Measurements from ENCODE around the gene NFYA.

NFYA gene

DNA sequence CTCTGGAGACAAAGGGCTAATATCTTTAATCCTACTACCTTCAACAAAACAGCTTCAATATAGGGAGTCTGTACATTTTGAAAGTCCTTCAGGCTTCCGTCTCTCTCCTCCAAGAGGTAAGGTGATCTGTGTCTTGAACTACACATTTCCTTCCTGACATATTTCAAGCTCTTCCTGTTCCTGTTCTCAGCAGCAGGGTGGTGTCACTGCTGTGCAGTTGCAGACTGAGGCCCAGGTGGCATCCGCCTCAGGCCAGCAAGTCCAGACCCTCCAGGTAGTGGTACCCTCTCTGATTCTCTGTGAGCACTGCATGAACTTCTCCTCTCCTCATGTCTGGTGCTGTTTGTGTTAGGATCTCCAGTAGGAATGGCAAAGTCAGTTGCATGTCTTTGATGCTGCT is 7.8 kb downstream of the NFYA start:
- Histone ChIP-seq H3K4me1 (ENCODE audit: control insufficient read depth in 1 of 2, insufficient read depth in 2 of 2, low read length in 2 of 2) (peaks cover 6 to 28% of the 10 kb centered on the region in 2 donors), H3K36me3 (ENCODE audit: control insufficient read depth in 1 of 2, insufficient read depth in 2 of 2, low read length in 2 of 2) (peaks cover 20 to 36% of the 10 kb centered on the region in 2 donors), H3K4me3 (ENCODE audit: low read depth in 1 of 2, low read length in 2 of 2) (no peak overlapping the region), H3K27ac (ENCODE audit: low read depth, low read length) (no peak overlapping the region), H3K27me3 (ENCODE audit: control insufficient read depth in 1 of 2, insufficient read depth in 2 of 2, low read length in 2 of 2) (no peaks in the 10 kb centered on the region), H3K9ac (ENCODE audit: low read depth in 1 of 2, low read length in 2 of 2) (no peak overlapping the region), H3K9me3 (ENCODE audit: control insufficient read depth in 1 of 2, low read length in 2 of 2) (no peaks in the 10 kb centered on the region)

DNA sequence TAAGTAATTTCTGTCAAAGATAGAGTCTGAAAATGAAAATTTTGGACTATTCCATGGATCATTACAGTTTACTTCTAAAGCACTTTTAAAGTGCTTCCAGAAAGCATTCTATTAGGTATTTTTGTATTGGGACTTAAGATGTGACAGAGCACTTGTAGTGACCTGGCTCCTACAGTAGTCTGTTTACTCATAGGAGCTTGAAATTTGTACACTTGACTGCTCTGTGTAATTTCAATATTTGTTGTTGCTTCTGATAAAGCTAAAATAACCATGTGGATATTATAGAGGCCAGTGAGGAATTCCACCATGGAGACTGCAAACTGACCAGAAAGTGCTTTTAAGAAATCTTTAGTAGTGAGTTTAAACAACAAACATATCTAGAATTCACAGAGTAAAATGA is 10.3 kb downstream of the NFYA start:
- no peaks in the 10 kb centered on the region for H3K27me3 ChIP-seq (ENCODE audit: control insufficient read depth in 1 of 2, insufficient read depth in 2 of 2, low read length in 2 of 2)
- H3K9ac ChIP-seq (ENCODE audit: low read depth in 1 of 2, low read length in 2 of 2) = no peak overlapping the region
- H3K4me1 ChIP-seq (ENCODE audit: control insufficient read depth in 1 of 2, insufficient read depth in 2 of 2, low read length in 2 of 2) = peaks cover 0 to 8% of the 10 kb centered on the region in 2 donors
- H3K4me3 ChIP-seq (ENCODE audit: low read depth in 1 of 2, low read length in 2 of 2) = no peak overlapping the region
- H3K9me3 ChIP-seq (ENCODE audit: control insufficient read depth in 1 of 2, low read length in 2 of 2) = no peaks in the 10 kb centered on the region
- H3K27ac ChIP-seq (ENCODE audit: low read depth, low read length) = no peak overlapping the region
- H3K36me3 ChIP-seq (ENCODE audit: control insufficient read depth in 1 of 2, insufficient read depth in 2 of 2, low read length in 2 of 2) = peaks cover 30 to 50% of the 10 kb centered on the region in 2 donors

DNA sequence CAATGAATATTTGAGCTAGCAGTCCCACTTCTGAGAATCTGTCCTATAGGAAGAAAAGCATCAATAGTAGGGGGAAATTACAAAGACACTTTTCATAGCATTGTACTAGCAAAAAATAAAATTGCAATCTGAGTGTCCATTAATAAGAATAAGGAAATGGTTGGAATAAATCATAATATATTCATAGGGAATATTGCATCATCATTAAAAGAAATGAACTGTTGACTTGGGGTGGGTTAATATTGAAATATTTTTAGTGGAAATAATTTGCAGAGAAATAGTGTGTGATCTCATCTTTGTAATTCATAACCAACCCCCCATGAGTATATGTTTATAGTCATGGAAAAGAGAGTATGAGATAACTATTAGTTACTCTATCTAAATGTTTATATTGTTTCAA is 12.4 kb downstream of the NFYA start:
- H3K36me3 ChIP-seq (ENCODE audit: control insufficient read depth in 1 of 2, insufficient read depth in 2 of 2, low read length in 2 of 2) = peaks cover 32 to 64% of the 10 kb centered on the region in 2 donors
- H3K4me1 ChIP-seq (ENCODE audit: control insufficient read depth in 1 of 2, insufficient read depth in 2 of 2, low read length in 2 of 2) = no peaks in the 10 kb centered on the region
- H3K27me3 ChIP-seq (ENCODE audit: control insufficient read depth in 1 of 2, insufficient read depth in 2 of 2, low read length in 2 of 2) = no peaks in the 10 kb centered on the region
- H3K4me3 ChIP-seq (ENCODE audit: low read depth in 1 of 2, low read length in 2 of 2) = no peak overlapping the region
- H3K9me3 ChIP-seq (ENCODE audit: control insufficient read depth in 1 of 2, low read length in 2 of 2) = no peaks in the 10 kb centered on the region
- H3K9ac ChIP-seq (ENCODE audit: low read depth in 1 of 2, low read length in 2 of 2) = no peak overlapping the region
- H3K27ac ChIP-seq (ENCODE audit: low read depth, low read length) = no peak overlapping the region

DNA sequence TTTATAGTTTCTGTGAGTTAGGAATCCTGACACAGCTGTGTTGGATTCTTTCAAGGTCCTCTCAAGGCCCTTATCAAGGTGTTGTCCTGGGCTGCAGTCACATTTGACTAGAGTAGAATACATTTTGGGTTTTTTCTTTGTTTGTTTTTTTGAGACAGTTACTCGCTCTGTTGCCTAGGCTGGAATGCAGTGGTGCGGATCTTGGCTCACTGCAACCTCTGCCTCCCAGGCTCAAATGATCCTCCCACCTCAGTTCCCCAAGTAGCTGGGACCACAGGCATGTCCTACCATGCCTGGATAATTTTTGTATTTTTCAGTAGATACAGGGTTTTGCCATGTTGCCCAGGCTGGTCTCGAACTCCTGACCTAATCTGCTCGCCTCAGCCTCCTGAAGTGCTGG is 15.7 kb downstream of the NFYA start:
- peaks cover 52 to 75% of the 10 kb centered on the region in 2 donors for H3K36me3 ChIP-seq (ENCODE audit: control insufficient read depth in 1 of 2, insufficient read depth in 2 of 2, low read length in 2 of 2)
- H3K27ac ChIP-seq (ENCODE audit: low read depth, low read length) = no peak overlapping the region
- no peaks in the 10 kb centered on the region for H3K9me3 ChIP-seq (ENCODE audit: control insufficient read depth in 1 of 2, low read length in 2 of 2)
- no peaks in the 10 kb centered on the region for H3K4me1 ChIP-seq (ENCODE audit: control insufficient read depth in 1 of 2, insufficient read depth in 2 of 2, low read length in 2 of 2)
- H3K27me3 ChIP-seq (ENCODE audit: control insufficient read depth in 1 of 2, insufficient read depth in 2 of 2, low read length in 2 of 2) = no peaks in the 10 kb centered on the region
- H3K4me3 ChIP-seq (ENCODE audit: low read depth in 1 of 2, low read length in 2 of 2) = no peak overlapping the region
- no peak overlapping the region for H3K9ac ChIP-seq (ENCODE audit: low read depth in 1 of 2, low read length in 2 of 2)

DNA sequence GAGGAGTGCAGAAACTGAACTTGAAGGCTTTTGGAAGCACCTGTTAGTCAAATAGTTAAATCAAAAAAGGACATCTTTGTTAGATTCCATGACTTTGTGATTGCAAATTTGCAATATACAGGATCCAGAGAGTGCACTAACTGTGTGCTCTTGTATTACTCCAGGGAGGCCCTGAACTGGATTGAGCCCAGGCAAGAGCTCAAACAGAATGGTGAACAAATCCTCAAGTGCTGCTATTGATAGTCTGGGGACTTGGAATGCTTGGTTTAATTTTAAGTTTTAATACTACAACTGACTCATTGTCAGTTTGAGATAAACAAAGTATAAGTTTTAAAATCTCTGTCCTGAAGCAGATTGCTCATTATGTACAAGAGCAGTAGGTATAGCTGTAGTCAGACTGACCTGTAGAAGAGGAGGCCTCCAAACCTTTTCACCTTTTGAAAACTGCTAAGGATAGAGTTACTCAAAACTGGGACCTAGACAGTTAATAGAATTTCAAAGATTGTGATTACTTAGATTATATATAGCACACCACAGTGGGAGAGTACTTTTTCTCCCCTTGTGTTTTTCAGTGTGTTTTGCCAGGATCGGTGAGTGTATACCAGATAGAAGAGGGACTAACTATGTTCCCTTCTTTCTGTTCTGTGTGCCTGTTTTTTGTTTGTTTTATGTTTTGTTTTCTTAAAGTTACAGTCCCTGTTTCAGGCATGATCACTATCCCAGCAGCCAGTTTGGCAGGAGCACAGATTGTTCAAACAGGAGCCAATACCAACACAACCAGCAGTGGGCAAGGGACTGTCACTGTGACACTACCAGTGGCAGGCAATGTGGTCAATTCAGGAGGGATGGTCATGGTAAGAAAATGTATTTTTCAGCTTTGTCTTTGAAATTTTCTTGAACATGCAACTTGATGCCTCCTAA is 18.3 kb downstream of the NFYA start:
- H3K9me3 ChIP-seq (ENCODE audit: control insufficient read depth in 1 of 2, low read length in 2 of 2) = no peaks in the 10 kb centered on the region
- no peak overlapping the region for H3K9ac ChIP-seq (ENCODE audit: low read depth in 1 of 2, low read length in 2 of 2)
- H3K27me3 ChIP-seq (ENCODE audit: control insufficient read depth in 1 of 2, insufficient read depth in 2 of 2, low read length in 2 of 2) = no peaks in the 10 kb centered on the region
- H3K4me3 ChIP-seq (ENCODE audit: low read depth in 1 of 2, low read length in 2 of 2) = no peak overlapping the region
- H3K4me1 ChIP-seq (ENCODE audit: control insufficient read depth in 1 of 2, insufficient read depth in 2 of 2, low read length in 2 of 2) = no peaks in the 10 kb centered on the region
- H3K36me3 ChIP-seq (ENCODE audit: control insufficient read depth in 1 of 2, insufficient read depth in 2 of 2, low read length in 2 of 2) = peaks cover 64 to 83% of the 10 kb centered on the region in 2 donors
- no peak overlapping the region for H3K27ac ChIP-seq (ENCODE audit: low read depth, low read length)

DNA sequence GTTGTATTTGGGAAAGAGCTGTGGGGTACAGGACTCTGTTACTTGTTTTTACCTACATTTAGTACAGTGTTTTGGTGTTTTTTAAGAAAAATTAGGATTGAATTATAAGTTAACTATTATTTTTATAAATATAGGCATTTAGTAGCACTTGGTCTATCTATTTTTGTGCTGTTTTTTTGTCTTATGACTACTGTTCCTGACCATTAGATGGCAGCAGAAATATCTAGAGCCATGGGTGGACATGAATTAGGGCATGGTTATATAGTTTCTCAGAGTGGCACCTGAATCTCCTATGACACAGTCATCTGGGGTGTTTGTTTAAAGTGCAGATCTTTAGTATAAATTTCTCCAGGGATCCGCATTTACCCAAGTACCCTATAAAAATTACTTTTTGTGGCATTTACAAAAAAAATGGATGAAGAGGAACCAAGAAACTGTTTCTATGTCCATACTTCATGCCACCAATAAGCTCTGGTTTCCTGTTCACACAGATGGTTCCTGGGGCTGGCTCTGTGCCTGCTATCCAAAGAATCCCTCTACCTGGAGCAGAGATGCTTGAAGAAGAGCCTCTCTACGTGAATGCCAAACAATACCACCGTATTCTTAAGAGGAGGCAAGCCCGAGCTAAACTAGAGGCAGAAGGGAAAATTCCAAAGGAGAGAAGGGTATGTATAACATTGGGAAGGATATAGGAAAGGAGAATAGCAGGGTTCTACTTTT is 19.8 kb downstream of the NFYA start:
- Histone ChIP-seq H3K4me3 (ENCODE audit: low read depth in 1 of 2, low read length in 2 of 2) (no peak overlapping the region), H3K9me3 (ENCODE audit: control insufficient read depth in 1 of 2, low read length in 2 of 2) (no peaks in the 10 kb centered on the region), H3K27ac (ENCODE audit: low read depth, low read length) (no peak overlapping the region), H3K9ac (ENCODE audit: low read depth in 1 of 2, low read length in 2 of 2) (no peak overlapping the region), H3K4me1 (ENCODE audit: control insufficient read depth in 1 of 2, insufficient read depth in 2 of 2, low read length in 2 of 2) (no peaks in the 10 kb centered on the region), H3K36me3 (ENCODE audit: control insufficient read depth in 1 of 2, insufficient read depth in 2 of 2, low read length in 2 of 2) (peaks cover 73 to 91% of the 10 kb centered on the region in 2 donors), H3K27me3 (ENCODE audit: control insufficient read depth in 1 of 2, insufficient read depth in 2 of 2, low read length in 2 of 2) (no peaks in the 10 kb centered on the region)

DNA sequence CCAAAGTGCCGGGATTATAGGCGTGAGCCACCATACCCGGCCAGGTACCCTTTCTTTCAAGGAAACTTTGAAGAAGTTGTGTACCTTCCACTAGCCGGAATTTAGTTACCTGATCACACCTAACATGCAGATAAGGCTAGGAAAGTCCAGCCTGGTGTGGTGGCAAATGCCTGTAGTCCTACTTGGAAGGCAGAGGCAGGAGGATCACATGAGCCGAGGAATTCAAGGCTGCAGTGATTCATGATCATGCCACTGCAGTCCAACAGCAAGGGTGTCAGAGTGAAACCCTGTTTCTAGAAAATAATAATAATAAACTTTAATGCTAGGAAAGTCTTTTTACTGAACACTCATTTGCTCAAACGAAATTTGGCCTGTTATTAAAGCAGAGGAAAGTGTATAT is 21.0 kb downstream of the NFYA start:
- Histone ChIP-seq H3K9me3 (ENCODE audit: control insufficient read depth in 1 of 2, low read length in 2 of 2) (no peaks in the 10 kb centered on the region), H3K27me3 (ENCODE audit: control insufficient read depth in 1 of 2, insufficient read depth in 2 of 2, low read length in 2 of 2) (no peaks in the 10 kb centered on the region), H3K4me3 (ENCODE audit: low read depth in 1 of 2, low read length in 2 of 2) (no peak overlapping the region), H3K4me1 (ENCODE audit: control insufficient read depth in 1 of 2, insufficient read depth in 2 of 2, low read length in 2 of 2) (no peaks in the 10 kb centered on the region), H3K36me3 (ENCODE audit: control insufficient read depth in 1 of 2, insufficient read depth in 2 of 2, low read length in 2 of 2) (peaks cover 82 to 96% of the 10 kb centered on the region in 2 donors), H3K27ac (ENCODE audit: low read depth, low read length) (no peak overlapping the region), H3K9ac (ENCODE audit: low read depth in 1 of 2, low read length in 2 of 2) (no peak overlapping the region)

DNA sequence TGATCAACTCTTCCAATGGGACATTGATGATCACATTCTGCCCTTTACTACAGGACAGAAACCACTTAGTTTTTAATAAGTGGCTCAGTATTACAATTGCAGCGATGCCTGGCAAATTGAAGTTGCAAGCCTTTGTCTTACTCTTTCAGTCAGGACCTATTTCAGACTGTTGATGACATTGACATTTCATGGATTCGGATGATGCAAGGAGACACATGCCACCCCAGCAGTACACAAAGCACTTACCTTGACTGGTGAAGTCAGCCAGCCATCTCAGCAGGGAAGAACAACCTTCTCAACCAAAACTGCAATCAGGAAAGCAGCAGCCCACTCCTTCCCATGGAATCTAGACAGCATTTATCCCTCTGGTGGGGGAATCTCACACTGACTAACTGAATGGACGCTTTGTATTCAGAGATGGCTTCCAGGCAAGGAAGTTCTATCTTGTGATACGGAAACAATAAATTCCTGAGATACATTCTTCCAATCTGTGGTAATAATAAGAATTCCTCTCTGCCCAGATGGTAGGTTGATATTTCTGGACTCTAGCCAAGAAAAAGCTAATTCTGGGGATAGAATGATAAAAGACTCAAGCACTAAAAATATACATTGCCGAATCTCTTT is 24.8 kb downstream of the NFYA start:
- H3K9me3 ChIP-seq (ENCODE audit: control insufficient read depth in 1 of 2, low read length in 2 of 2) = no peaks in the 10 kb centered on the region
- no peak overlapping the region for H3K27ac ChIP-seq (ENCODE audit: low read depth, low read length)
- peaks cover 72 to 79% of the 10 kb centered on the region in 2 donors for H3K36me3 ChIP-seq (ENCODE audit: control insufficient read depth in 1 of 2, insufficient read depth in 2 of 2, low read length in 2 of 2)

DNA sequence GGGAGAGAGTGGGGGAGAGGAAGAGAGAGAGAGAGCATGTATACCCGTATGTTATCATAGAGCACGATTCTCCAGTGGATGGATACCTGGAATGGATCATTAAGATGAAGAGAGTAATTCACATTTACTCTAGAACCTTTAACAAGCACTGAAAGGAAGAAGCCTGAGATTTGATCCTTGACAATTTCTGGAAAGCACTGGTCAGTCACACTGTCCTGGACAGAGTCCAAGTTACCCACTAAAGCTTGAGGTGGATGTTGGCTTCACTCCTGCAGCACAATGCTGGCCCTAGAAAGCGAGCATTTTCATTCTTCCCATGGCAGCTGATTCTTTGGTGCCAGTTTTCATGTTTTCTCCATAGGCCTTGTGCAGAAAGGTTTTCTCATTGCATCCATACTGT is 25.6 kb downstream of the NFYA start:
- no peaks in the 10 kb centered on the region for H3K27me3 ChIP-seq (ENCODE audit: control insufficient read depth in 1 of 2, insufficient read depth in 2 of 2, low read length in 2 of 2)
- no peak overlapping the region for H3K4me3 ChIP-seq (ENCODE audit: low read depth in 1 of 2, low read length in 2 of 2)
- H3K9me3 ChIP-seq (ENCODE audit: control insufficient read depth in 1 of 2, low read length in 2 of 2) = no peaks in the 10 kb centered on the region
- H3K4me1 ChIP-seq (ENCODE audit: control insufficient read depth in 1 of 2, insufficient read depth in 2 of 2, low read length in 2 of 2) = no peaks in the 10 kb centered on the region
- H3K36me3 ChIP-seq (ENCODE audit: control insufficient read depth in 1 of 2, insufficient read depth in 2 of 2, low read length in 2 of 2) = peaks cover 64 to 71% of the 10 kb centered on the region in 2 donors
- no peak overlapping the region for H3K27ac ChIP-seq (ENCODE audit: low read depth, low read length)
- H3K9ac ChIP-seq (ENCODE audit: low read depth in 1 of 2, low read length in 2 of 2) = no peak overlapping the region

More for the DNA sequence above, 24.8 kb downstream of the NFYA start:
- Histone ChIP-seq H3K27me3 (ENCODE audit: control insufficient read depth in 1 of 2, insufficient read depth in 2 of 2, low read length in 2 of 2) (no peaks in the 10 kb centered on the region), H3K4me3 (ENCODE audit: low read depth in 1 of 2, low read length in 2 of 2) (no peak overlapping the region), H3K4me1 (ENCODE audit: control insufficient read depth in 1 of 2, insufficient read depth in 2 of 2, low read length in 2 of 2) (no peaks in the 10 kb centered on the region), H3K9ac (ENCODE audit: low read depth in 1 of 2, low read length in 2 of 2) (no peak overlapping the region)

DNA sequence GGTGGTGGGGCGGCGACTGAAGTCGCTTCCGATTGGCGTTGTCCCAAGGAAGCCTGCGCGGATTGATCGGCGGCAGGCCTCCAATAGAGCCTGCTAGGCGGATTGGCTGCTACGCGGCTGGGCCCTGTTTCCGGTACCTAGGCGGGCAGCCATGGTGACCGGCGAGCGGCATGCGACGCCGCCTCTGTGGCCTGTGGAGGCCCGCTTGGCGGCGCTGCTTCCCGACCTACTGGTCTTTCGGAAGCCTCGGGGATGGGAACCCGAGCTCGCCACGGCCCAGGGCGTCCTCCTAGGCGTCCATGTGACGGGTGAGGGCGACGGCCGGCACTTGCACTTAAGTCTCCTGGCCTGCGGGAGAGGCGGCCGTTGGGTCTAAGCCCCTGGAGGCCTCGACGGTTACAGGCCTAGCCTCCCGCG is 28.1 kb downstream of the NFYA start:
- peaks cover 44 to 46% of the 10 kb centered on the region in 2 donors for H3K36me3 ChIP-seq (ENCODE audit: control insufficient read depth in 1 of 2, insufficient read depth in 2 of 2, low read length in 2 of 2)
- no peak overlapping the region for H3K9ac ChIP-seq (ENCODE audit: low read depth in 1 of 2, low read length in 2 of 2)
- no peak overlapping the region for H3K27ac ChIP-seq (ENCODE audit: low read depth, low read length)
- no peaks in the 10 kb centered on the region for H3K9me3 ChIP-seq (ENCODE audit: control insufficient read depth in 1 of 2, low read length in 2 of 2)
- H3K27me3 ChIP-seq (ENCODE audit: control insufficient read depth in 1 of 2, insufficient read depth in 2 of 2, low read length in 2 of 2) = no peaks in the 10 kb centered on the region
- no peak overlapping the region for H3K4me3 ChIP-seq (ENCODE audit: low read depth in 1 of 2, low read length in 2 of 2)
- no peaks in the 10 kb centered on the region for H3K4me1 ChIP-seq (ENCODE audit: control insufficient read depth in 1 of 2, insufficient read depth in 2 of 2, low read length in 2 of 2)

Data from duodenal mucosa (tissue), 2 donors.